SU-DHL-6 (cell line): Measurements from ENCODE around the gene SCN5A.

ENCODE experiments used
- H2AFZ ChIP-seq: fragments of 200-600 bp; sonication (generic); 2 replicates; pipeline ENCODE4 v1.6.1; 2014; ENCODE audit warnings: low read depth, mild to moderate bottlenecking, moderate library complexity, mixed read lengths, antibody characterized with exemption, low read length; ENCODE audit not compliant: severe bottlenecking
- H3F3A ChIP-seq: fragments of 200-600 bp; shearing (Covaris generic); 2 replicates; pipeline ENCODE4 v1.6.0; 2016; ENCODE audit warnings: antibody characterized with exemption, mild to moderate bottlenecking; ENCODE audit not compliant: insufficient read depth
- H3K27ac ChIP-seq: fragments of 200-600 bp; sonication (generic); 2 replicates; pipeline ENCODE4 v1.5.1; 2016; ENCODE audit warnings: low read depth, mild to moderate bottlenecking, low read length, moderate library complexity, mixed read lengths
- H3K27me3 ChIP-seq: fragments of 200-600 bp; sonication (generic), shearing (Covaris generic); 2 replicates; pipeline ENCODE4 v1.6.0; 2014; ENCODE audit warnings: mild to moderate bottlenecking, low read length
- H3K36me3 ChIP-seq: fragments of 200-600 bp; sonication (generic); 2 replicates; pipeline ENCODE4 v1.6.1; 2014; ENCODE audit warnings: mild to moderate bottlenecking, low read length, mixed read lengths
- H3K4me2 ChIP-seq: fragments of 300-600, 200-600 bp; shearing (Covaris generic), sonication (generic); 2 replicates; pipeline ENCODE4 v1.6.0; 2014; ENCODE audit warnings: low read length, low read depth, mild to moderate bottlenecking; ENCODE audit not compliant: poor library complexity, severe bottlenecking
- H3K4me3 ChIP-seq: fragments of 200-600 bp; sonication (generic); 2 replicates; pipeline ENCODE4 v1.5.1; 2014; ENCODE audit warnings: antibody characterized with exemption, low read length, mild to moderate bottlenecking, mixed read lengths; ENCODE audit not compliant: insufficient read depth, poor library complexity, severe bottlenecking
- H3K79me2 ChIP-seq: fragments of 200-600 bp; sonication (generic); 2 replicates; pipeline ENCODE4 v1.6.1; 2014; ENCODE audit warnings: mild to moderate bottlenecking, low read length, moderate library complexity; ENCODE audit not compliant: insufficient read depth
- H3K9ac ChIP-seq: fragments of 200-600 bp; sonication (generic); 2 replicates; pipeline ENCODE4 v1.7.0; 2014; ENCODE audit warnings: mild to moderate bottlenecking, low read length
- H3K9me2 ChIP-seq: fragments of 200-600 bp; sonication (generic); replicated peaks from 2 replicates; pipeline ENCODE4 v1.6.1; 2014; ENCODE audit warnings: low read length; ENCODE audit not compliant: insufficient read depth
- H3K9me3 ChIP-seq: fragments of 200-600 bp; sonication (generic); 2 replicates; pipeline ENCODE4 v1.6.1; 2014; ENCODE audit warnings: low read length, mixed read lengths; ENCODE audit not compliant: insufficient read depth
- H4K20me1 ChIP-seq: fragments of 200-600 bp; sonication (generic); 2 replicates; pipeline ENCODE4 v1.6.1; 2014; ENCODE audit warnings: low read depth, mild to moderate bottlenecking, antibody characterized with exemption, low read length, moderate library complexity, mixed read lengths
- EZH2phosphoT487 ChIP-seq: fragments of 200-600 bp; sonication (generic), shearing (Covaris generic); conservative IDR thresholded peaks from 2 replicates; pipeline ENCODE4 v1.6.1; 2018; ENCODE audit warnings: mild to moderate bottlenecking, antibody characterized with exemption, low read length, moderate library complexity, mixed read lengths
- TF ChIP-seq, protein P1 (sequence below): fragments of 200-600 bp; sonication (generic); IDR thresholded peaks from one replicate; pipeline ENCODE4 v1.5.1; 2017; ENCODE audit warnings: antibody characterized with exemption, mild to moderate bottlenecking, low read length, moderate library complexity; ENCODE audit not compliant: insufficient read depth, poor library complexity, severe bottlenecking

Gene SCN5A

DNA sequence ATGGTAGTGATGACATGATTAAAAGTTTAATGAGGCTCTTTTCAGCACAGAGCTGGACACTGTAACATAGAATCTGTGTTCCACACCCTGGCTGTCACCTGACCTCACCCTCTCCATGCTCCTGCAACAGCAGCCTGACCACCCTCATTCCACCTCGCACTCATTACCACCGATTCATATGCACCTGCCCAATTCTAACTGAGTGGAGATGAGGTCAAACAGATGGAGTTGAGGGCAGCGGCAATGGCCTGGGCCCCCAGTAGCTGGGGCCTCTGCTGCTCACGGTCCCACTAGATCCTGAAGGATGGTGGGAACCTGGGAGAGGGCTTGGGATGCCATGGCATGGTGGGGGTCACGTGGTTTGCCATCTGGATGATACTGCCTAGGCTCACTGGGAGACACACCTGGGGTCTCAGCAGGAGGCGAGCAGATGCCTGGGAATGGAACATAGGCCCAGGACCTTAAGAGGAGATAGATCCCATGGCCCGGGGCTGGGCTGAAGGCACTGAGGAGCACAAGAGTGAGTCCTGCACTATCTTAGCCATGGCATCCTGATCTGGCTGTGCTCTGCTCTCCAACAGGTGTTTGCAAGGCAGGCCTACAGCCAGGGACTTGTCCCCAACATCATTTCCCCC lies 1.3 kb downstream of the SCN5A start:
- no peak overlapping the region for H3K9ac ChIP-seq
- no peak overlapping the region for H3K4me3 ChIP-seq

DNA sequence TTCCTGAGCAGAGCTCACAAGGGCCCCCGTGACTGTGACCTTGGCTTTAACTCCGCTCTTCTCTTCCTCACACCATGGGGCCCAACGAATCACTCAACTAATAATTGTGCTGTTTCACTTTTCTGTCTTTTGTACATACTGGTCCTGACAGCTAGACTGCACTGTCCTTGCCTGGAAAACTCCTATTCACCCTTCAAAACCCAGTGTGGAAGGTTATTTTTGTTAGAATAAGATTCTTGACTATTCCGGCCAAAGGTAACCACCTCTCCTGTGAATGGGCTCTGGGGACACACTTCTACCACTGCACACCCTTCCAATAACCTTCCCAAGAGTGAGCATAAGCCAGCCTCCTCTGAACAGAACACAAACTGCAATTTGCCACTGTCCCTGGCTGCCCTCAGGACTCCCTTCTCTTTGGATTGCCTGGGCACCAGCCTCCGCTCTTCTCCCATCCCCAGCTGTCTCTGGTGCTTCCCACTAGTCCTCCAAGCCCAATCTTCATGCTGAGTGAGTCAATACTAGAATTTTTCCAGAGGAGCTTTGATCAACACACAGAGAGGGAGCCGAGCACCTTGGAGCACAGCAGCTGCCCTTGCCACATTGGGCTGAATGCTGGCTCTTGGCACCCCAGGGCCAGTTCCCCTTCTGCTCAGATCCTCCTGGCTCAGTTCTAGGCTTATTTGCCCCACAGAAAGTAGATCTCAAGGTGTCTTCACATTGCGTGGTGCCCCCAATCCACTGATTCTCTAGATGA lies 2.1 kb downstream of the SCN5A start:
- Histone ChIP-seq H3K27me3 (no peaks in the 10 kb centered on the region), H3K27ac (no peak overlapping the region), H3K4me2 (no peak overlapping the region), H3F3A (no peaks in the 10 kb centered on the region), H4K20me1 (no peaks in the 10 kb centered on the region), H3K9me3 (no peaks in the 10 kb centered on the region), H3K4me3 (no peak overlapping the region), H3K36me3 (no peaks in the 10 kb centered on the region), H2AFZ (no peak overlapping the region), H3K79me2 (no peaks in the 10 kb centered on the region), H3K9me2 (no peaks in the 10 kb centered on the region), H3K9ac (no peak overlapping the region)
- TF ChIP-seq, protein P1, sequence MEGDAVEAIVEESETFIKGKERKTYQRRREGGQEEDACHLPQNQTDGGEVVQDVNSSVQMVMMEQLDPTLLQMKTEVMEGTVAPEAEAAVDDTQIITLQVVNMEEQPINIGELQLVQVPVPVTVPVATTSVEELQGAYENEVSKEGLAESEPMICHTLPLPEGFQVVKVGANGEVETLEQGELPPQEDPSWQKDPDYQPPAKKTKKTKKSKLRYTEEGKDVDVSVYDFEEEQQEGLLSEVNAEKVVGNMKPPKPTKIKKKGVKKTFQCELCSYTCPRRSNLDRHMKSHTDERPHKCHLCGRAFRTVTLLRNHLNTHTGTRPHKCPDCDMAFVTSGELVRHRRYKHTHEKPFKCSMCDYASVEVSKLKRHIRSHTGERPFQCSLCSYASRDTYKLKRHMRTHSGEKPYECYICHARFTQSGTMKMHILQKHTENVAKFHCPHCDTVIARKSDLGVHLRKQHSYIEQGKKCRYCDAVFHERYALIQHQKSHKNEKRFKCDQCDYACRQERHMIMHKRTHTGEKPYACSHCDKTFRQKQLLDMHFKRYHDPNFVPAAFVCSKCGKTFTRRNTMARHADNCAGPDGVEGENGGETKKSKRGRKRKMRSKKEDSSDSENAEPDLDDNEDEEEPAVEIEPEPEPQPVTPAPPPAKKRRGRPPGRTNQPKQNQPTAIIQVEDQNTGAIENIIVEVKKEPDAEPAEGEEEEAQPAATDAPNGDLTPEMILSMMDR, result no peak
- TF ChIP-seq EZH2phosphoT487, result no peak

More for the DNA sequence above, 1.3 kb downstream of the SCN5A start:
- no peak overlapping the region for H3K27ac ChIP-seq
- no peaks in the 10 kb centered on the region for H3K36me3 ChIP-seq
- H3K27me3 ChIP-seq, result no peaks in the 10 kb centered on the region
- H4K20me1 ChIP-seq, result no peaks in the 10 kb centered on the region
- H2AFZ ChIP-seq, result no peak overlapping the region
- no peaks in the 10 kb centered on the region for H3F3A ChIP-seq
- no peak for TF ChIP-seq EZH2phosphoT487
- TF ChIP-seq, protein P1, result no peak
- no peaks in the 10 kb centered on the region for H3K9me3 ChIP-seq
- no peaks in the 10 kb centered on the region for H3K79me2 ChIP-seq
- no peaks in the 10 kb centered on the region for H3K9me2 ChIP-seq
- H3K4me2 ChIP-seq, result no peak overlapping the region

DNA sequence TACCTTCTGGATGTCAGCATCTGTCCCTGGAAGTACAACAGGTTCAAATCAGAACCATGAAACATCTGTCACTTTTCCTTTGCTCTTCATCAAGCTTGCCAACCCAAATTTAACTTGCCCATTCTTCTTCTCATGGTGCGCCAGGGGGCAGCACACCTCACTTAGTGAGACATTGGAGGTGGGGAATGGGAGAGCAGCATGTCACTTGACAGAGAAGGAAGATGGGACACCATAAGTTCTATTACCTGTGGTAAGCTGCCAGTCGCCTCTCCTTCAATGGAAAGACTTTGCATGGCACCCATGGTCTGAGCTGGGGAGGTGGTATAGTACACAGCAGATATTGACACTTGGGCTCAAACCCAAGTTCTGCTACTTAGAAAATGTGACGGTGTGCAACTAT lies 2.9 kb downstream of the SCN5A start:
- H3K9ac ChIP-seq, result no peak overlapping the region
- H3K9me2 ChIP-seq, result no peaks in the 10 kb centered on the region
- no peaks in the 10 kb centered on the region for H3K27me3 ChIP-seq
- H3K79me2 ChIP-seq, result no peaks in the 10 kb centered on the region
- no peaks in the 10 kb centered on the region for H3K36me3 ChIP-seq
- TF ChIP-seq, protein P1, result peak; percentile 63
- TF ChIP-seq EZH2phosphoT487, result no peak
- no peak overlapping the region for H2AFZ ChIP-seq
- no peaks in the 10 kb centered on the region for H4K20me1 ChIP-seq
- no peaks in the 10 kb centered on the region for H3K9me3 ChIP-seq
- no peak overlapping the region for H3K4me3 ChIP-seq
- no peak overlapping the region for H3K4me2 ChIP-seq
- no peak overlapping the region for H3K27ac ChIP-seq
- no peaks in the 10 kb centered on the region for H3F3A ChIP-seq
